Measurements from ENCODE around the gene LRGUK.

DNA sequence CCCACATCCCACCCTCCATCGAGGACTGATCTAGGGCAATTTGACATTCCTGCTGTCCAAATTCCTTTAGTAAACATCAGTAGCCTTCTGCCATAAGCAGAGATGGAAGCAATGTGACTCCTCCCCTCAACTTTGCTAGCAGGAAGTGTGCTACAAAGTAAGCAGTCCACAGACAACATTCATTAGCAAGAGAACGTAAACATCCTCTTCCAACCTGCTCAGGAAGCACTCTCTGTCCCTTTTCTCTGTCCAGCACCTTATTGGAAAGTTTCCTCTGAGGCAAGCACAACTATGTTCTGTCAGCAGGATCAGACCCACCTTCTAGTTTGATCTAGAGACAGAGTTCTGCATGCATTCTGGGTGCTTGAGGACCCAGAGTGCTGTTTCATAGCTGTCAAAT is 48.1 kb upstream of the LRGUK start:
- TF ChIP-seq EZH2phosphoT487 (IDR thresholded peaks at IDR 0.05; ENCODE audit: borderline replicate concordance, low read length), result no peak
- no peak for TF ChIP-seq EZH2 (IDR thresholded peaks at IDR 0.05; ENCODE audit: low read length, unreplicated experiment)
- TF ChIP-seq, protein P1, sequence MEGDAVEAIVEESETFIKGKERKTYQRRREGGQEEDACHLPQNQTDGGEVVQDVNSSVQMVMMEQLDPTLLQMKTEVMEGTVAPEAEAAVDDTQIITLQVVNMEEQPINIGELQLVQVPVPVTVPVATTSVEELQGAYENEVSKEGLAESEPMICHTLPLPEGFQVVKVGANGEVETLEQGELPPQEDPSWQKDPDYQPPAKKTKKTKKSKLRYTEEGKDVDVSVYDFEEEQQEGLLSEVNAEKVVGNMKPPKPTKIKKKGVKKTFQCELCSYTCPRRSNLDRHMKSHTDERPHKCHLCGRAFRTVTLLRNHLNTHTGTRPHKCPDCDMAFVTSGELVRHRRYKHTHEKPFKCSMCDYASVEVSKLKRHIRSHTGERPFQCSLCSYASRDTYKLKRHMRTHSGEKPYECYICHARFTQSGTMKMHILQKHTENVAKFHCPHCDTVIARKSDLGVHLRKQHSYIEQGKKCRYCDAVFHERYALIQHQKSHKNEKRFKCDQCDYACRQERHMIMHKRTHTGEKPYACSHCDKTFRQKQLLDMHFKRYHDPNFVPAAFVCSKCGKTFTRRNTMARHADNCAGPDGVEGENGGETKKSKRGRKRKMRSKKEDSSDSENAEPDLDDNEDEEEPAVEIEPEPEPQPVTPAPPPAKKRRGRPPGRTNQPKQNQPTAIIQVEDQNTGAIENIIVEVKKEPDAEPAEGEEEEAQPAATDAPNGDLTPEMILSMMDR (conservative IDR thresholded peaks at IDR 0.05; ENCODE audit: low read depth, low read length), result no peak
